GM12878 (cell line): ENCODE results near the gene SORCS2. TPM values are rescaled to one million over a fixed set of nuclear protein-coding genes. Genes with fewer than 3 reads are reported as not detected.

ENCODE experiments used
- CBX3 ChIP-seq: fragments of 200-600 bp; sonication (generic); IDR thresholded peaks from 2 replicates; pipeline ENCODE4 v1.6.1; 2016; ENCODE audit warnings: low read depth, borderline replicate concordance
- NR2F1 ChIP-seq: fragments of 450-650 bp; conservative IDR thresholded peaks from 2 replicates; pipeline ENCODE4 v1.6.1; 2017; ENCODE audit warnings: mild to moderate bottlenecking
- STAT1 ChIP-seq: fragments of 450-650 bp; conservative IDR thresholded peaks from 2 replicates; pipeline ENCODE4 v1.6.1; 2014; ENCODE audit warnings: antibody characterized with exemption, mild to moderate bottlenecking
- ZNF622 ChIP-seq: fragments of 450-650 bp; IDR thresholded peaks from 2 replicates; pipeline ENCODE4 v1.6.1; 2017; ENCODE audit warnings: mild to moderate bottlenecking, inconsistent platforms
- polyA plus RNA-seq, 11 experiments: library from polyadenylated mRNA; depleted of rRNA in 4 of 11; unstranded in 6 of 11; stranded (reverse) in 5 of 11; fragments of >200 nt; fragmentation: Nextera tagmentation in 4 of 11; fragmentation: Illumina TruSeq in 1 of 11; extraction: Ambion mirVana in 4 of 11; extraction: Trizol in 1 of 11; gene quantifications; 1 replicate in 1 of 11; 2 replicates in 10 of 11; pipeline versions ENCODE4 v1.2.1 to v1.2.3, GENCODE V29; 2011 to 2016; ENCODE audit warnings: inconsistent platforms in 2 of 11, missing spikeins in 2 of 11, low read depth in 1 of 11
- total RNA-seq, 4 experiments: library from RNA; depleted of rRNA in 3 of 4; stranded (reverse); fragments of >200 nt in 3 of 4; fragmentation: Illumina TruSeq in 1 of 4; extraction: Trizol in 1 of 4; gene quantifications; 2 replicates each; pipeline versions ENCODE4 v1.2.1 to v1.2.3, GENCODE V29; 2013 to 2021
- TF ChIP-seq, protein P1 (sequence below): fragments of 450-650 bp; IDR thresholded peaks from 2 replicates; pipeline ENCODE4 v1.6.1; 2017; ENCODE audit warnings: mild to moderate bottlenecking, moderate library complexity
- TF ChIP-seq, protein P2 (sequence below): fragments of 450-650 bp; formaldehyde crosslinking; IDR thresholded peaks from 2 replicates; pipeline ENCODE4 v1.4.0; 2022; ENCODE audit warnings: mild to moderate bottlenecking, moderate library complexity
- TF ChIP-seq, protein P3 (sequence below): fragments of 450-650 bp; IDR thresholded peaks from 2 replicates; pipeline ENCODE4 v1.6.1; 2017; ENCODE audit warnings: mild to moderate bottlenecking, moderate library complexity

The SORCS2 gene
- total and polyA plus RNA-seq, 10 of the 15 experiments (the other 5 are each of a cell fraction or from before 2014, with no cell fraction given): 0.01 to 0.15 (median 0.05) TPM; not detected in 5

DNA sequence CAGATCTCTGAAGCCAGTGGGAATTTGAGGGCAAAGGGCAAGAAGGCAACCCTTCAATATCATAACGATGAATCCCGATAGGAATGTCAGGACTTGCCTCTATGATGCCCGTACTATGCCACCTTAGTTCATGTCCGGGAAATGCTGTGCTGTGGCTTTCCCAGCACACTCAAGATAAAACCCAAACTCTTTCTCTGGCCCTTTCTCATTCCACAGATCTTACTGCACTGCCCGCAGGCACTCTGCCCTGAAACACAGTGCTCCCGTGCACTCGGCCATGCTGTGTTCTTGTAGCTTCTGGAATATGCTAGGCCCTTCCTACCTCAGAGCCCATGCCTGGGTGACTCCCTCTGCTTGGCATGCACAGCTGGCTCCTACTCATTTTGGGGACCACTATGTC is 26.3 kb downstream of the SORCS2 start (continued):
- TF ChIP-seq, protein P1, sequence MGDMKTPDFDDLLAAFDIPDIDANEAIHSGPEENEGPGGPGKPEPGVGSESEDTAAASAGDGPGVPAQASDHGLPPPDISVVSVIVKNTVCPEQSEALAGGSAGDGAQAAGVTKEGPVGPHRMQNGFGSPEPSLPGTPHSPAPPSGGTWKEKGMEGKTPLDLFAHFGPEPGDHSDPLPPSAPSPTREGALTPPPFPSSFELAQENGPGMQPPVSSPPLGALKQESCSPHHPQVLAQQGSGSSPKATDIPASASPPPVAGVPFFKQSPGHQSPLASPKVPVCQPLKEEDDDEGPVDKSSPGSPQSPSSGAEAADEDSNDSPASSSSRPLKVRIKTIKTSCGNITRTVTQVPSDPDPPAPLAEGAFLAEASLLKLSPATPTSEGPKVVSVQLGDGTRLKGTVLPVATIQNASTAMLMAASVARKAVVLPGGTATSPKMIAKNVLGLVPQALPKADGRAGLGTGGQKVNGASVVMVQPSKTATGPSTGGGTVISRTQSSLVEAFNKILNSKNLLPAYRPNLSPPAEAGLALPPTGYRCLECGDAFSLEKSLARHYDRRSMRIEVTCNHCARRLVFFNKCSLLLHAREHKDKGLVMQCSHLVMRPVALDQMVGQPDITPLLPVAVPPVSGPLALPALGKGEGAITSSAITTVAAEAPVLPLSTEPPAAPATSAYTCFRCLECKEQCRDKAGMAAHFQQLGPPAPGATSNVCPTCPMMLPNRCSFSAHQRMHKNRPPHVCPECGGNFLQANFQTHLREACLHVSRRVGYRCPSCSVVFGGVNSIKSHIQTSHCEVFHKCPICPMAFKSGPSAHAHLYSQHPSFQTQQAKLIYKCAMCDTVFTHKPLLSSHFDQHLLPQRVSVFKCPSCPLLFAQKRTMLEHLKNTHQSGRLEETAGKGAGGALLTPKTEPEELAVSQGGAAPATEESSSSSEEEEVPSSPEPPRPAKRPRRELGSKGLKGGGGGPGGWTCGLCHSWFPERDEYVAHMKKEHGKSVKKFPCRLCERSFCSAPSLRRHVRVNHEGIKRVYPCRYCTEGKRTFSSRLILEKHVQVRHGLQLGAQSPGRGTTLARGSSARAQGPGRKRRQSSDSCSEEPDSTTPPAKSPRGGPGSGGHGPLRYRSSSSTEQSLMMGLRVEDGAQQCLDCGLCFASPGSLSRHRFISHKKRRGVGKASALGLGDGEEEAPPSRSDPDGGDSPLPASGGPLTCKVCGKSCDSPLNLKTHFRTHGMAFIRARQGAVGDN: no peak
- TF ChIP-seq NR2F1: no peak
- no peak for TF ChIP-seq ZNF622
- TF ChIP-seq, protein P2, sequence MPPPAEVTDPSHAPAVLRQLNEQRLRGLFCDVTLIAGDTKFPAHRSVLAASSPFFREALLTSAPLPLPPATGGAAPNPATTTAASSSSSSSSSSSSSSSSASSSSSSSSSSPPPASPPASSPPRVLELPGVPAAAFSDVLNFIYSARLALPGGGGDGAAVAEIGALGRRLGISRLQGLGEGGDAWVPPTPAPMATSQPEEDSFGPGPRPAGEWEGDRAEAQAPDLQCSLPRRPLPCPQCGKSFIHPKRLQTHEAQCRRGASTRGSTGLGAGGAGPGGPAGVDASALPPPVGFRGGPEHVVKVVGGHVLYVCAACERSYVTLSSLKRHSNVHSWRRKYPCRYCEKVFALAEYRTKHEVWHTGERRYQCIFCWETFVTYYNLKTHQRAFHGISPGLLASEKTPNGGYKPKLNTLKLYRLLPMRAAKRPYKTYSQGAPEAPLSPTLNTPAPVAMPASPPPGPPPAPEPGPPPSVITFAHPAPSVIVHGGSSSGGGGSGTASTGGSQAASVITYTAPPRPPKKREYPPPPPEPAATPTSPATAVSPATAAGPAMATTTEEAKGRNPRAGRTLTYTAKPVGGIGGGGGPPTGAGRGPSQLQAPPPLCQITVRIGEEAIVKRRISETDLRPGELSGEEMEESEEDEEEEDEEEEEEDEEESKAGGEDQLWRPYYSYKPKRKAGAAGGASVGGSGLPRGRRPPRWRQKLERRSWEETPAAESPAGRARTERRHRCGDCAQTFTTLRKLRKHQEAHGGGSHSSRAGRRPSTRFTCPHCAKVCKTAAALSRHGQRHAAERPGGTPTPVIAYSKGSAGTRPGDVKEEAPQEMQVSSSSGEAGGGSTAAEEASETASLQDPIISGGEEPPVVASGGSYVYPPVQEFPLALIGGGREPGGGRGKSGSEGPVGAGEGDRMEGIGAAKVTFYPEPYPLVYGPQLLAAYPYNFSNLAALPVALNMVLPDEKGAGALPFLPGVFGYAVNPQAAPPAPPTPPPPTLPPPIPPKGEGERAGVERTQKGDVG: no peak
- TF ChIP-seq CBX3: no peak
- no peak for TF ChIP-seq STAT1
- TF ChIP-seq, protein P3, sequence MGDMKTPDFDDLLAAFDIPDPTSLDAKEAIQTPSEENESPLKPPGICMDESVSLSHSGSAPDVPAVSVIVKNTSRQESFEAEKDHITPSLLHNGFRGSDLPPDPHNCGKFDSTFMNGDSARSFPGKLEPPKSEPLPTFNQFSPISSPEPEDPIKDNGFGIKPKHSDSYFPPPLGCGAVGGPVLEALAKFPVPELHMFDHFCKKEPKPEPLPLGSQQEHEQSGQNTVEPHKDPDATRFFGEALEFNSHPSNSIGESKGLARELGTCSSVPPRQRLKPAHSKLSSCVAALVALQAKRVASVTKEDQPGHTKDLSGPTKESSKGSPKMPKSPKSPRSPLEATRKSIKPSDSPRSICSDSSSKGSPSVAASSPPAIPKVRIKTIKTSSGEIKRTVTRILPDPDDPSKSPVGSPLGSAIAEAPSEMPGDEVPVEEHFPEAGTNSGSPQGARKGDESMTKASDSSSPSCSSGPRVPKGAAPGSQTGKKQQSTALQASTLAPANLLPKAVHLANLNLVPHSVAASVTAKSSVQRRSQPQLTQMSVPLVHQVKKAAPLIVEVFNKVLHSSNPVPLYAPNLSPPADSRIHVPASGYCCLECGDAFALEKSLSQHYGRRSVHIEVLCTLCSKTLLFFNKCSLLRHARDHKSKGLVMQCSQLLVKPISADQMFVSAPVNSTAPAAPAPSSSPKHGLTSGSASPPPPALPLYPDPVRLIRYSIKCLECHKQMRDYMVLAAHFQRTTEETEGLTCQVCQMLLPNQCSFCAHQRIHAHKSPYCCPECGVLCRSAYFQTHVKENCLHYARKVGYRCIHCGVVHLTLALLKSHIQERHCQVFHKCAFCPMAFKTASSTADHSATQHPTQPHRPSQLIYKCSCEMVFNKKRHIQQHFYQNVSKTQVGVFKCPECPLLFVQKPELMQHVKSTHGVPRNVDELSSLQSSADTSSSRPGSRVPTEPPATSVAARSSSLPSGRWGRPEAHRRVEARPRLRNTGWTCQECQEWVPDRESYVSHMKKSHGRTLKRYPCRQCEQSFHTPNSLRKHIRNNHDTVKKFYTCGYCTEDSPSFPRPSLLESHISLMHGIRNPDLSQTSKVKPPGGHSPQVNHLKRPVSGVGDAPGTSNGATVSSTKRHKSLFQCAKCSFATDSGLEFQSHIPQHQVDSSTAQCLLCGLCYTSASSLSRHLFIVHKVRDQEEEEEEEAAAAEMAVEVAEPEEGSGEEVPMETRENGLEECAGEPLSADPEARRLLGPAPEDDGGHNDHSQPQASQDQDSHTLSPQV: no peak
- TF ChIP-seq, all 136 proteins: peak for 0
